CD4-positive, alpha-beta T cell treated with Interleukin-21 for 1 hour (primary cell): ENCODE results near the gene FADS3.

Experiments
- DNase-seq: peaks from one replicate; pipeline ENCODE4 v3.0.0-alpha.2; 2020

Gene FADS3

GRCh38 chr11:61853698-61854169, 37.6 kb downstream of the FADS3 start:
- no peak for DNase-seq

- DNase-seq = no peak
Measured at GRCh38 chr11:61851900-61852295, 39.4 kb downstream of the FADS3 start.

GRCh38 chr11:61851113-61851899, 40.0 kb downstream of the FADS3 start:
- no peak for DNase-seq

GRCh38 chr11:61850687-61851086, 40.7 kb downstream of the FADS3 start:
- DNase-seq = no peak

- DNase-seq = no peak
Measured at GRCh38 chr11:61848631-61849030, 42.7 kb downstream of the FADS3 start.

GRCh38 chr11:61847914-61848581, 43.3 kb downstream of the FADS3 start:
- no peak for DNase-seq

- no peak for DNase-seq
Measured at GRCh38 chr11:61846362-61847020, 44.9 kb downstream of the FADS3 start.

GRCh38 chr11:61844909-61845565, 46.3 kb downstream of the FADS3 start:
- no peak for DNase-seq

- no peak for DNase-seq
Measured at GRCh38 chr11:61842528-61842820, 48.9 kb downstream of the FADS3 start.

GRCh38 chr11:61841636-61842527, 49.5 kb downstream of the FADS3 start:
- no peak for DNase-seq

- no peak for DNase-seq
Measured at GRCh38 chr11:61840371-61840770, 51.0 kb downstream of the FADS3 start.

GRCh38 chr11:61839742-61840141, 51.6 kb downstream of the FADS3 start:
- no peak for DNase-seq

- no peak for DNase-seq
Measured at GRCh38 chr11:61838921-61839320, 52.4 kb downstream of the FADS3 start.

GRCh38 chr11:61838501-61838900, 52.8 kb downstream of the FADS3 start:
- no peak for DNase-seq

- no peak for DNase-seq
Measured at GRCh38 chr11:61837411-61838005, 53.8 kb downstream of the FADS3 start.

GRCh38 chr11:61836193-61836592, 55.2 kb downstream of the FADS3 start:
- no peak for DNase-seq

- DNase-seq = peak; percentile 65
Measured at GRCh38 chr11:61834278-61835048, 56.9 kb downstream of the FADS3 start.

- no peak for DNase-seq
Measured at GRCh38 chr11:61833926-61834277, 57.4 kb downstream of the FADS3 start.

GRCh38 chr11:61833471-61833870, 57.9 kb downstream of the FADS3 start:
- no peak for DNase-seq

GRCh38 chr11:61832754-61833153, 58.6 kb downstream of the FADS3 start:
- DNase-seq = no peak

- no peak for DNase-seq
Measured at GRCh38 chr11:61832207-61832606, 59.1 kb downstream of the FADS3 start.
